BJ (cell line): ENCODE measurements around the gene DENND1A. TPM values are rescaled to one million over a fixed set of nuclear protein-coding genes. Genes with fewer than 3 reads are reported as not detected.

Experiments used
- CTCF ChIA-PET: fragments of 350-600 bp; formaldehyde crosslinking; extraction: SDS; loops from one replicate; lab custom pipeline; 2021; ENCODE audit warnings: antibody characterized with exemption, inconsistent platforms; lab: Yijun Ruan, JAX
- POLR2A ChIA-PET: fragments of 300-600 bp; sonication (Branson Sonifier 250); formaldehyde crosslinking; extraction: SDS; loops from one replicate; lab custom pipeline; 2021; ENCODE audit warnings: antibody characterized with exemption; lab: Charles Lee
- DNase-seq: peaks from one replicate; pipeline ENCODE4 v3.0.0-alpha.2; 2011; ENCODE audit warnings: low read depth
- H3K27me3 ChIP-seq: 2 replicates; pipeline ENCODE4 v1.6.0; 2011; ENCODE audit warnings: low read length; ENCODE audit not compliant: control insufficient read depth, insufficient read depth
- H3K36me3 ChIP-seq: 2 replicates; pipeline ENCODE4 v1.5.1; 2011; ENCODE audit warnings: low read length; ENCODE audit not compliant: control insufficient read depth, insufficient read depth
- H3K4me3 ChIP-seq: 2 replicates; pipeline ENCODE4 v1.5.1; 2011; ENCODE audit warnings: low read depth, mild to moderate bottlenecking, control low read depth, low read length
- polyA plus RNA-seq: library from polyadenylated mRNA; depleted of rRNA; stranded (reverse); fragments of >200 nt; gene quantifications from 2 replicates; pipeline ENCODE4 v1.2.3, GENCODE V29; 2011
- TF ChIP-seq, protein P1 (sequence below): IDR thresholded peaks from 2 replicates; pipeline ENCODE4 v1.5.1; 2011; ENCODE audit warnings: low read depth, mild to moderate bottlenecking, control low read depth, inconsistent platforms, low read length, moderate library complexity; ENCODE audit not compliant: insufficient read depth

Gene DENND1A
- polyA plus RNA-seq, 1 experiment, result 24.0 TPM

DNA sequence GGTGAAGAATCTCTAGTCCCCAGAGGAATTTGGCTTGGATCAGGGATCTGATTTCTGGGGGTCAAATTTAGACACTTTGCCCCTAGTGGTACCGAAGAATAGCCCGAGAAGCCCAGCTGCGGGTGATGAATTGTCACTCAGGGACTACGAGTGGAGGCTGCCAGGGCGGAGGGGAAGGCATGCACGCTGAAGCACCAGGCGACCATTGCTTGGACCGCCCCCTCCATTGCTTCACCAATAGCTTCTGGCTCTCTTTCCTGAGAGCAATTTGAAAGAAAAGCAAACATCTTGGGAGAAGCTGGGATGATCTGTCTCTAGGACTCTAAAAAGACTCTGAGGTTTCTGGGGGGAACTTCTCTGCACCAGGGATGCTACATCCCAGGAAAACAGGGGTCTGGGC lies 436.3 kb downstream of the DENND1A start:
- TF ChIP-seq, protein P1, sequence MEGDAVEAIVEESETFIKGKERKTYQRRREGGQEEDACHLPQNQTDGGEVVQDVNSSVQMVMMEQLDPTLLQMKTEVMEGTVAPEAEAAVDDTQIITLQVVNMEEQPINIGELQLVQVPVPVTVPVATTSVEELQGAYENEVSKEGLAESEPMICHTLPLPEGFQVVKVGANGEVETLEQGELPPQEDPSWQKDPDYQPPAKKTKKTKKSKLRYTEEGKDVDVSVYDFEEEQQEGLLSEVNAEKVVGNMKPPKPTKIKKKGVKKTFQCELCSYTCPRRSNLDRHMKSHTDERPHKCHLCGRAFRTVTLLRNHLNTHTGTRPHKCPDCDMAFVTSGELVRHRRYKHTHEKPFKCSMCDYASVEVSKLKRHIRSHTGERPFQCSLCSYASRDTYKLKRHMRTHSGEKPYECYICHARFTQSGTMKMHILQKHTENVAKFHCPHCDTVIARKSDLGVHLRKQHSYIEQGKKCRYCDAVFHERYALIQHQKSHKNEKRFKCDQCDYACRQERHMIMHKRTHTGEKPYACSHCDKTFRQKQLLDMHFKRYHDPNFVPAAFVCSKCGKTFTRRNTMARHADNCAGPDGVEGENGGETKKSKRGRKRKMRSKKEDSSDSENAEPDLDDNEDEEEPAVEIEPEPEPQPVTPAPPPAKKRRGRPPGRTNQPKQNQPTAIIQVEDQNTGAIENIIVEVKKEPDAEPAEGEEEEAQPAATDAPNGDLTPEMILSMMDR, result no peak
- POLR2A ChIA-PET, result no interaction called here
- CTCF ChIA-PET, result interaction anchor here (1.4 kb wide), 1 partner anchor 50 kb away, joined by 3 read pairs; no protein-coding TSS in a partner anchor
- no peak for DNase-seq
- Histone ChIP-seq H3K27me3 (no peaks in the 10 kb centered on the region), H3K4me3 (no peak overlapping the region), H3K36me3 (no peaks in the 10 kb centered on the region)

DNA sequence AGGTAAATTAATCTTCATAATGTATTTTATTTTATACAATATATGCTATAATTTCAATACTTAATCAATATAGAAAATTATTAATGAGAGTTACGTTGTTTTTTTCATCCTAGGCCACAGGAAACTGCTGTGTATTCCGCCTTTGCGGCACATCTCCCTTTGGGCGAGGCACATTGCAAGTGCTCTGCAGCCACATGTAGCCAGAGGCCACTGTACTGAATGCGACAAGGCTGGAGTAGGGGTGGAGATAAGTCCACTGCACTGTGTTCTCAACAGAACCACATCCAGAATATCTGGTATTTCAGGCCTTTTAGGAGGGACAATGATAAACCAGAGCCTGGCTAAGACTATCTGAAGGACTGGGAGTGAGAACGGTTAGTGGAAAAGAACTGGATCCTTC lies 439.2 kb downstream of the DENND1A start:
- H3K4me3 ChIP-seq, result no peak overlapping the region
- ChIA-PET POLR2A (no interaction called here), CTCF (no interaction called here)
- H3K27me3 ChIP-seq, result no peaks in the 10 kb centered on the region
- H3K36me3 ChIP-seq, result no peaks in the 10 kb centered on the region
- no peak for DNase-seq
- TF ChIP-seq, protein P1, result no peak

DNA sequence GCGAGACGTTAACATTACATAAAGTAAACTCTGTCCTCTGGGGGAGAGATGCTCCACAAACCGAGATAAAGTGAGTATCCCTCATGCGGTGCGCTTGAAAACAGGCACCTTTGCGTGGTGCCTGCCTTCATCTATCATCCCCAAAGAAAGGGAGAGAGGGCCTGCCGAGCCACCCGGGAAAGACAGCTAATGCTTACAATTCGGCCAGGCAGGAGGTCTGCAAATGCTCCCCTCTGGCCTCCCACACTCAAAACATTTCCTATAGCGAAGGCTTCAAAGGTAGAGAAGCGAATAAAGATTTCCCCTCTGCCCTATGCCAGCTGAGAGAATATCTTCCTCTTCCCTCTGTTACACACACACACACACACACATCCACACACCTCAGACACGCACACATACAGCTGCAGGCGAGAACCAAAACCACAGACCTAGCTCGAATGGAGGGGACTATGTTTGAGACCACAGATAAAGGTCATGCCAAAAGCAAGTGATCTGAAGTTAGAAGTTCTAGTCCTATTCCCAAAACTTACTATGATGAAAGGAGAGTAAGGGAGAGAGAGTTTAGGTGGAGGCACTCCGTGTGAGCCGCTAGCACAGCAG lies 441.1 kb downstream of the DENND1A start:
- POLR2A ChIA-PET, result no interaction called here
- Histone ChIP-seq H3K4me3 (no peak overlapping the region), H3K27me3 (no peaks in the 10 kb centered on the region), H3K36me3 (no peaks in the 10 kb centered on the region)
- no peak for DNase-seq
- TF ChIP-seq, protein P1, result no peak
- CTCF ChIA-PET, result no interaction called here

DNA sequence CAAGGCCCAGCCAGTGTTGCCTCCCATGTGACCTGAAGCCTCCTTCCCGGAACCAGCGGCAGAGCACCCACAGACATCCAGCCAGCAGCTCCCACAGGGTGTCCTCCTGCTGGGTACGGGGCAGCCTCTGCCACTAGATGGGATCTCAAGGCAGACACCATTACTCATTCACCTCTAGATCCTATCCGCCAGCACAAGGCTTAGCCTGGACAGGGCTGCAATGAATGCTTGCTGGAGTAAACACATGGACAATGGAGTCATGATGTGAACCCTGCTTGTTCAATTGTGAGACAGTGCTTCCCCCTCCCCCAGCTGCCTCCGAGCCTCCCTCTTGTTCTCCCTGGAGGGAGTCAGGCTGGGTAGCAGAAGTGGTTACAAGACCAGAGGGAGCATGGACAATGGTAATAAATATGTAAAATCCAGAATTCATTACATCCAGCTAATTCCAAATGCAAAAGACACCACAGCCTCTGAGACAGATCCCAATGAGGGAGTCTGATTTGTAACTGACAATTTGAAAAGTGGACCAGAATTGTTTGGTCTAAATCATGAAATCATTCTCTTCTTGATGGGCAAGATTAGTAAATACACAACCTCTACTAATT lies 441.9 kb downstream of the DENND1A start:
- Histone ChIP-seq H3K27me3 (no peaks in the 10 kb centered on the region), H3K36me3 (no peaks in the 10 kb centered on the region), H3K4me3 (no peak overlapping the region)
- ChIA-PET POLR2A (no interaction called here), CTCF (no interaction called here)
- DNase-seq, result no peak
- TF ChIP-seq, protein P1, result no peak

DNA sequence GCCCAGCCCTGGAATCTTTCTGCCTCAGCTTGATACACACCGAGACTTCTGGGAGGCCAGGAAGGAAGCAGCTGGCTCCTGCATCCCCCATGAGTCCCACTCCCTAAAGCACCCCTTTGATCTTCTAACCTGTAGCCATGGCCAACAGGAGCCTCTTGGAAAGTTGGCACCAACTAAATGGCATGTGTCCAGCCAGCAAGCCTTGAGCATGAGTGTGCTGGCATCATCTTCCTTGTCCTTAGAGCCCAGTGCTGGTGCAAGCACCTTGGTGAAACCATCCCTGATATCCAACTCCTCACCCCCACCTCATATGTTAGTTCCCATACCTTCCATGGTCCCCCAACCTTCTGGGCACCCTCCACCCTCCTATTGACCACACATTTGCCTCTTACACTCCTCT lies 443.5 kb downstream of the DENND1A start:
- POLR2A ChIA-PET, result no interaction called here
- CTCF ChIA-PET, result no interaction called here
- H3K36me3 ChIP-seq, result no peaks in the 10 kb centered on the region
- no peak for DNase-seq
- no peaks in the 10 kb centered on the region for H3K27me3 ChIP-seq
- H3K4me3 ChIP-seq, result no peak overlapping the region
- TF ChIP-seq, protein P1, result no peak
